HG02840 (cell line): ENCODE results near the gene NCOA1.
"Not testable (repeated sequence)": the region's sequence is repeated elsewhere in the genome, so short reads cannot be mapped to it uniquely, and the experiment has no call there.

Experiments
- ATAC-seq: cut with Tn5 transposase; IDR thresholded peaks from one replicate; pipeline ENCODE4 v1.9.1; 2021; ENCODE audit warnings: mild to moderate bottlenecking, moderate library complexity, moderate number of reproducible peaks; ENCODE audit not compliant: unreplicated experiment, low FRiP score

The NCOA1 gene

GRCh38 chr2:24531610-24532009 is 40.6 kb downstream of the NCOA1 start:
- ATAC-seq = not testable (repeated sequence)

- ATAC-seq = not testable (repeated sequence)
Measured at GRCh38 chr2:24532057-24532456, 41.0 kb downstream of the NCOA1 start.

- ATAC-seq = not testable (repeated sequence)
Measured at GRCh38 chr2:24533574-24533973, 42.5 kb downstream of the NCOA1 start.

GRCh38 chr2:24538720-24539119 is 47.7 kb downstream of the NCOA1 start:
- ATAC-seq = no peak

- no peak for ATAC-seq
Measured at GRCh38 chr2:24539258-24539657, 48.2 kb downstream of the NCOA1 start.

GRCh38 chr2:24540011-24540477 is 49.0 kb downstream of the NCOA1 start:
- no peak for ATAC-seq

GRCh38 chr2:24541621-24542020 is 50.6 kb downstream of the NCOA1 start:
- no peak for ATAC-seq

GRCh38 chr2:24542269-24542872 is 51.3 kb downstream of the NCOA1 start:
- no peak for ATAC-seq

GRCh38 chr2:24543252-24543651 is 52.2 kb downstream of the NCOA1 start:
- ATAC-seq = no peak

GRCh38 chr2:24544456-24545115 is 53.5 kb downstream of the NCOA1 start:
- ATAC-seq = no peak

GRCh38 chr2:24546669-24547068 is 55.6 kb downstream of the NCOA1 start:
- no peak for ATAC-seq

GRCh38 chr2:24548058-24548457 is 57.0 kb downstream of the NCOA1 start:
- ATAC-seq = no peak

GRCh38 chr2:24550301-24550700 is 59.2 kb downstream of the NCOA1 start:
- not testable (repeated sequence) for ATAC-seq

GRCh38 chr2:24551016-24551415 is 60.0 kb downstream of the NCOA1 start:
- ATAC-seq = no peak

- no peak for ATAC-seq
Measured at GRCh38 chr2:24552836-24553235, 61.8 kb downstream of the NCOA1 start.

GRCh38 chr2:24558781-24559472 is 67.9 kb downstream of the NCOA1 start:
- ATAC-seq = no peak

GRCh38 chr2:24559473-24560113 is 68.5 kb downstream of the NCOA1 start:
- no peak for ATAC-seq

- ATAC-seq = no peak
Measured at GRCh38 chr2:24565537-24565936, 74.5 kb downstream of the NCOA1 start.

- ATAC-seq = no peak
Measured at GRCh38 chr2:24566209-24566608, 75.2 kb downstream of the NCOA1 start.

GRCh38 chr2:24566630-24567029 is 75.6 kb downstream of the NCOA1 start:
- no peak for ATAC-seq

GRCh38 chr2:24568551-24568950 is 77.5 kb downstream of the NCOA1 start:
- no peak for ATAC-seq
